Activated CD4-positive, alpha-beta T cell treated with anti-CD3 and anti-CD28 coated beads, Interleukin-2, amount 50 U/mL, for 24 hours (primary cell): ENCODE measurements around the gene TMEM203.
A peak's percentile ranks its signal among the peaks of the same experiment; 100 is the strongest.

ENCODE experiments used
- DNase-seq, 2 donors: peaks; one replicate each; pipeline ENCODE4 v3.0.0-alpha.2; 2020; ENCODE audit warnings: low read depth in 1 of 2, low spot score in 1 of 2

TMEM203 gene

GRCh38 chr9:137167747-137168572 is 37.5 kb downstream of the TMEM203 start:
- no peak for DNase-seq

- DNase-seq: no peak
Measured at GRCh38 chr9:137167277-137167746, 38.1 kb downstream of the TMEM203 start.

- DNase-seq: no peak
Measured at GRCh38 chr9:137166380-137167229, 38.8 kb downstream of the TMEM203 start.

GRCh38 chr9:137165250-137165836 is 40.1 kb downstream of the TMEM203 start:
- DNase-seq: no peak

GRCh38 chr9:137164370-137165249 is 40.8 kb downstream of the TMEM203 start:
- no peak for DNase-seq

GRCh38 chr9:137163805-137164204 is 41.6 kb downstream of the TMEM203 start:
- no peak for DNase-seq

- no peak for DNase-seq
Measured at GRCh38 chr9:137163365-137163715, 42.1 kb downstream of the TMEM203 start.

GRCh38 chr9:137162505-137163364 is 42.7 kb downstream of the TMEM203 start:
- no peak for DNase-seq

GRCh38 chr9:137161558-137162486 is 43.6 kb downstream of the TMEM203 start:
- no peak for DNase-seq

GRCh38 chr9:137160716-137161557 is 44.5 kb downstream of the TMEM203 start:
- DNase-seq: no peak

GRCh38 chr9:137160054-137160425 is 45.4 kb downstream of the TMEM203 start:
- DNase-seq: no peak

GRCh38 chr9:137159105-137160053 is 46.1 kb downstream of the TMEM203 start:
- DNase-seq: no peak

GRCh38 chr9:137158625-137159024 is 46.8 kb downstream of the TMEM203 start:
- DNase-seq: no peak

- no peak for DNase-seq
Measured at GRCh38 chr9:137157618-137158415, 47.6 kb downstream of the TMEM203 start.

GRCh38 chr9:137156567-137157375 is 48.7 kb downstream of the TMEM203 start:
- DNase-seq: peak; percentile 39
